GM06990 (cell line): ENCODE results near the gene EEF1E1.

Experiments
- DNase-seq: peaks from one replicate; pipeline ENCODE4 v3.0.0-alpha.2; 2011; ENCODE audit not compliant: insufficient read length; ENCODE audit errors: extremely low read depth
- H3K27me3 ChIP-seq: replicated peaks from 2 replicates; pipeline ENCODE4 v1.6.0; 2011; ENCODE audit warnings: low read length; ENCODE audit not compliant: control insufficient read depth, insufficient read depth
- H3K36me3 ChIP-seq: 2 replicates; pipeline ENCODE4 v1.5.1; 2011; ENCODE audit warnings: low read length; ENCODE audit not compliant: control insufficient read depth, insufficient read depth
- H3K4me3 ChIP-seq: replicated peaks from 2 replicates; pipeline ENCODE4 v1.5.1; 2011; ENCODE audit warnings: low read depth, mild to moderate bottlenecking, control low read depth, low read length
- CTCF ChIP-seq: IDR thresholded peaks from 2 replicates; pipeline ENCODE4 v1.5.1; 2011; ENCODE audit warnings: low read length, control low read depth, mild to moderate bottlenecking, inconsistent platforms; ENCODE audit not compliant: insufficient read depth, poor library complexity, severe bottlenecking

EEF1E1 gene

DNA sequence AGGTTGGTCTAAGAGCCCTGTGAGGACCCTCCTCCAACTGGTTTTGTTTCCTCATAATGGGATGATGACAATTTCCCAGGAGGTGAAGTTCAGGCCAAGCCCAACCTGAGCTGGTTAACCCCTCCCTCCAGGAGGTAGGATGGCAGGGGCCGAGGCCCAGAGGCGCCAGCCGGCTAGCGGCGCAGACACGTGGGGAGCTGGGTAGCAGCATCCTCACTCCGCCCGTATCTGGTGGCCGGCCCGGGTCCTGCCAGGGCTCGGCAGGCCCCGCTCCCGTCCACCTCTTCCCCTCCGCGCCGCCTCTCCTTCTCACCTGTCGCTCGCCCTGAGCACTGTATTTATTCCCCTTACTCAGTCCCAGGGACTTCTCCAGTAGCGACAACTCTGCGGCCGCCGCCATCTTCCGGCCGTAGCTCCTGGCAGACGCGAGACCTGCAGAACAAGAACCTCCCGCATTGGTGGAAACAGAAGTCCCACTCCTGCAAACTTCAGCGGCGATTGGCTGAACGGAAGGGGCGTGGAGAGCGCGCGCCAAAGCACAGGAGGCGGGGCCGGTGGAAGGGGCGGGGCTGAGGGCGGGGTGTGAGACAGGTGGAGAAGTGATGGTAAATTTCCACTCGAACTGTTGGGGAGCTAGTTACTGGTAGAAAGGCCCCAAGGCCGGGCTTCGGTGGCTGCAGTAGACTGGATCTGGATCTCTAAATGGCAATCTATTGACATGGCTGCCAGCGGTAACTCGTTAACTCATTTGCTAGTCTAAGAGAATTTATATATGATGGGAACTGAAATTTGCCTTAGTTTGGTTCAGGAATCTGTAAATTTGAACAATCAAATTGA, at the start of gene EEF1E1:
Gene EEF1E1 (minus strand): TSS at position 427 of the 837 bp plus-strand sequence. CDS start 27 bp downstream, at position 400.
- DNase-seq: peak; percentile 93
- peak within 1 kb of the TSS; percentile 79 for H3K4me3 ChIP-seq
- H3K36me3 ChIP-seq: no peaks in the 10 kb centered on the region
- no peaks in the 10 kb centered on the region for H3K27me3 ChIP-seq
- no peak for TF ChIP-seq CTCF

DNA sequence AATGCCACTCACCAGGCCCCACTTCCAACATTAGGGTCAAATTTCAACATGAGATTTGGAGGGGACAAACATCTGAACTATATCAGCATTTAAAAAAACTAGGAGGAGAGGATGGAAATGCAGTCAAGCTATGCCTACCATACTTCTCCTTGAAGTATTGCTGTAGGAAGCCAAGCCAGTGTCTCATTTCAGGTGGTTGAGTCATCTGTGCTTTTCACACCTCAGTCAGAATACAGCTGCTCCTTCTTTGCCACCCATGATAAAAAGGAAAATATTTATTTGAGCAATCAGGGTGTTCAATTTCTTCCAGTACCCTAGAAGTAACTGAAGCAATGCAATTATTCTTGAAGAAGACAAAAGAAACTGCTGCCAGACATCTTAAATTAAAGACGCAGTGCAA, 47.0 kb upstream of the EEF1E1 start:
- TF ChIP-seq CTCF: no peak
- no peaks in the 10 kb centered on the region for H3K36me3 ChIP-seq
- DNase-seq: no peak
- no peak overlapping the region for H3K4me3 ChIP-seq
- no peaks in the 10 kb centered on the region for H3K27me3 ChIP-seq

- Histone ChIP-seq H3K36me3 (no peaks in the 10 kb centered on the region), H3K27me3 (no peaks in the 10 kb centered on the region), H3K4me3 (no peak overlapping the region)
- TF ChIP-seq CTCF: no peak
- DNase-seq: no peak
These were observed 41.6 kb upstream of the EEF1E1 start for GRCh38 chr6:8143945-8144344.

GRCh38 chr6:8139451-8139850, 37.1 kb upstream of the EEF1E1 start:
- Histone ChIP-seq H3K4me3 (no peak overlapping the region), H3K36me3 (no peaks in the 10 kb centered on the region), H3K27me3 (no peaks in the 10 kb centered on the region; the same call in 1 of the 2 replicates)
- TF ChIP-seq CTCF: no peak
- no peak for DNase-seq

DNA sequence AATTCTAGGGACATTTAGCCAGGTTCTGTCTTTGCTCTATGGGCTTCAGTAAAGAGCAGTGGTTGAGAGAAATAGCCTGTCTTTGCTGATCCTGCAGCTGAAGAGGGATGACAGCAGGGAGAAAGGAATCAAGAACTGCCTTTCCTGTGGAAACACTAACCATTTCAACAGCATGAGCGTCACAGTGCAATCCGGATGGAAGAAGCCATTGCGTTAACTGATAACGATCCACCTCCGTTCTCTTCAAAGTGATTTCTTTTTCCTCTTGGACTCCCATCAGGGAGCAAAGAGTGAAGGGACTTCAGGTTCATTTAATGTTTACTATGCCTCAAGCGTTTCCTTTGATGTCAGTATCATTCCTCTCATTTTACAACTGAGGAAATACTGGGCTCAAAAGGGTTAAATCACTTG, 35.2 kb upstream of the EEF1E1 start:
- H3K4me3 ChIP-seq: no peak overlapping the region
- no peak for TF ChIP-seq CTCF
- DNase-seq: no peak
- H3K36me3 ChIP-seq: no peaks in the 10 kb centered on the region
- H3K27me3 ChIP-seq: no peaks in the 10 kb centered on the region; the same call in none of the 2 replicates
